Measurements from ENCODE around the gene OBSCN.

OBSCN gene

GRCh38 chr1:228170666-228171065 lies 37.2 kb upstream of the OBSCN start:
- DNase-seq: no peak

DNA sequence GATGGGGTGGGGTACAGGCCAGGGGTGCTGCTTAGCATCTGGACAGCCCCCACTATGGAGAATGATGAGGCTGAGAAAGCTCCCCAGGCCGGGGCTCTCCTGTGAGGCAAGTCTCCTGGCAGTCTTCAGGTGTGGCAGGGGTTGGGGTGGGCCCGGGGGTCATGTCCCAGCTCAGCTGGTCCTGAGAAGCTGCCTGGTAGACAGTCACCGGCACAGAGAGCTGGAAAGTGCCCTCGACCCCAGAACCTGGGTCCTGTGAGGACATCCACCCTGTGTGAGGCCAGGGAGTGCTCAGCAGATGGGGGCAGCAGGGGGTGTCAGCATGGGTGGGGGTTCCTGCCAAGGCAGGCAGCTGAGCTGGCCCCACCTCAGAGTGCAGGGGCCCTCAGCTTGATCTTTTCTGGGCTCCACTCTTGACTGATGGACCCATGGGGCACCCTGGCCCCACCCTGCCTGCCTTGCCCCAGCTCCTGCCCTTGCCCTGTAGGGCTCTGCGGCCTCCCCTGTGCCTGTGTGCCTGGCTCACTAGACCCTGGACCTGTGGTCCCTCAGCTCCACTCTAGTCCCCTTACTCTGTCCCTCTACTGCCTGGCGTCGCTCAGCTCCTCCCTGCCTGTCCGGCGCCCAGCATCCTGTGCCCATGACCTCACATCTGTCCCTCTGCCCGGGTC lies 36.5 kb upstream of the OBSCN start:
- DNase-seq: no peak

GRCh38 chr1:228172591-228173527 lies 35.0 kb upstream of the OBSCN start:
- DNase-seq: no peak

DNA sequence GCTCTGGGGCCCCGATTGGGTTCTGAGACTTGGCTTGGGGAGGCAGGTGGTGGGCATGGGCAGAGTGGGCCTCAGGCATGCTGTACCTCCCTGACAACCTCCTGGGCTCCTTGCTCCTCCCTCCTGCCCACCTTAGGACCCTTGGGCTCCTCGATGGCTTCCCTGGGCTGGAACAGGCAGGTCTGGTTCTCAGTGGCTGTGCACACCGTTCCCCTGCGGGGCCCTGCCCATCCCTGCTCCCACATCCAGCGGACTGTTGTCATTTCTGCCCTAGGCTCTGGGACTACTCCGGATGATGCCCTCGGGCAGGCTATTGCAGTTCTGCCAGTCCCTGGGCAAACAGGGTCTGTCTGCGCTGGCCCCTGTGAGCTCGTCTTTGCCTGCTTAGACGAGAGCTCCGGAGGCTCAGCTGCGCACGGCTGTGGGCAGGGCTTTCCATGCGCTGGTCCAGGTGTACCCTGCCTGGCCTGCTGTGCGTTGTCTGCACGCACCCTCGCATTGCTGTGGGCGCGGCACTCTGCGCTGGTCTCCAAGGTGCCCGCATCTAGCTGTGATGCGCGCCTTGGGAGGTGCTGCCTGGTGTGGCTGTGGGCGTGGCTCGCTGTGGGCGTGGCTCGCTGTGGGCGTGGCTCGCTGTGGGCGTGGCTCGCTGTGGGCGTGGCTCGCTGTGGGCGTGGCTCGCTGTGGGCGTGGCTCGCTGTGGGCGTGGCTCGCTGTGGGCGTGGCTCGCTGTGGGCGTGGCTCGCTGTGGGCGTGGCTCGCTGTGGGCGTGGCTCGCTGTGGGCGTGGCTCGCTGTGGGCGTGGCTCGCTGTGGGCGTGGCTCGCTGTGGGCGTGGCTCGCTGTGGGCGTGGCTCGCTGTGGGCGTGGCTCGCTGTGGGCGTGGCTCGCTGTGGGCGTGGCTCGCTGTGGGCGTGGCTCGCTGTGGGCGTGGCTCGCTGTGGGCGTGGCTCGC lies 34.0 kb upstream of the OBSCN start:
- peak; percentile 41 for DNase-seq

DNA sequence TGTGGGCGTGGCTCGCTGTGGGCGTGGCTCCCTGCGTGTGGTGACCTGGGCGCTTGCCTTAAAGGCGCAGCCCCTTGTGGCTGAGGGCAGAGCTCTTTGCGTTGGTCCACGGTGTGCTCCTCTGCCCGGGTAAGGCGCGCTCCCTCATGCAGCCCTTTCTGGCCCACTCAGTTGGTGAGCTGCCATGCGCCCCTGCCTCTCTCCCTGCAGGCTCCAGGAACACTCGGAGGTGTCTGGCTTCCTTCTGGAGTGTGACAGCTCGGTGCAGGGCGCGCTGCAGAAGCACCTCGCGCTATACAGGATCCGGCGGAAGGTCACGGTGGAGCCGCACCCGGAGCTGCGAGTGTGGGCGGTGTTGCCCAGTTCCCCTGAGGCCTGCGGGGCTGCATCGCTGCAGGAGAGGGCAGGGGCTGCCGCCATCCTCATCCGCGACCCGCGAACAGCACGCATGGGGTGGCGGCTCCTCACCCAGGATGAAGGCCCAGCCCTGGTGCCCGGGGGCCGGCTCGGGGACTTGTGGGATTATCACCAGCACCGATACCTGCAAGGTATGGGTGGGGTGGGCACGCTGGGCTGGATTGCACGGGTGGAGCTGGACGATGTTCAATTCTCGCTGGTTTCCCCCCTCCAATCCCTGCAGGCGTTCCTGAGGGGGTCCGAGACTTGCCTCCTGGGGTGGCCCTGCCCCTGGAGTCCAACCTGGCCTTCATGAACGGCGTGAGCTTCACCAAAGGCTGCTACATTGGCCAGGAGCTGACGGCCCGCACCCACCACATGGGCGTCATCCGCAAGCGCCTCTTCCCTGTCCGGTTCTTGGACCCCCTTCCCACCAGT lies 33.1 kb upstream of the OBSCN start:
- peak; percentile 54 for DNase-seq

- DNase-seq: no peak
Measured at GRCh38 chr1:228175316-228176023, 32.4 kb upstream of the OBSCN start.

- DNase-seq: no peak
Measured at GRCh38 chr1:228176024-228176395, 31.8 kb upstream of the OBSCN start.

GRCh38 chr1:228176461-228177182 lies 31.2 kb upstream of the OBSCN start:
- no peak for DNase-seq

DNA sequence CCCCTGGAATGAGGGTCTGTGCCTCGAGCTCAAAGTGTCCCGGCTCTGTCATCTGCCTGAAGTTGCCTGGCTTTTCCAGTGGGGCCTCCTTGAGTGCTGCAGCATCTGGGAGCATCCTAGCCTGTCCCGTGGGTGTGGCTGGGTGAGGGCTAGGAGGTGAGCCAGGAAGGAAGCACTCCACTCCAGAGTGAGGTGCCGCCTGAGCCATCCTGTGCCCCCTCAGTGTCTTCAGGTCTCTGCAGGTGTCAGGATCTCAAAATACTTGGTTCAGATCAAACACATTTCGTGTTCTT lies 30.7 kb upstream of the OBSCN start:
- DNase-seq: no peak

- no peak for DNase-seq
Measured at GRCh38 chr1:228177721-228178710, 29.8 kb upstream of the OBSCN start.

DNA sequence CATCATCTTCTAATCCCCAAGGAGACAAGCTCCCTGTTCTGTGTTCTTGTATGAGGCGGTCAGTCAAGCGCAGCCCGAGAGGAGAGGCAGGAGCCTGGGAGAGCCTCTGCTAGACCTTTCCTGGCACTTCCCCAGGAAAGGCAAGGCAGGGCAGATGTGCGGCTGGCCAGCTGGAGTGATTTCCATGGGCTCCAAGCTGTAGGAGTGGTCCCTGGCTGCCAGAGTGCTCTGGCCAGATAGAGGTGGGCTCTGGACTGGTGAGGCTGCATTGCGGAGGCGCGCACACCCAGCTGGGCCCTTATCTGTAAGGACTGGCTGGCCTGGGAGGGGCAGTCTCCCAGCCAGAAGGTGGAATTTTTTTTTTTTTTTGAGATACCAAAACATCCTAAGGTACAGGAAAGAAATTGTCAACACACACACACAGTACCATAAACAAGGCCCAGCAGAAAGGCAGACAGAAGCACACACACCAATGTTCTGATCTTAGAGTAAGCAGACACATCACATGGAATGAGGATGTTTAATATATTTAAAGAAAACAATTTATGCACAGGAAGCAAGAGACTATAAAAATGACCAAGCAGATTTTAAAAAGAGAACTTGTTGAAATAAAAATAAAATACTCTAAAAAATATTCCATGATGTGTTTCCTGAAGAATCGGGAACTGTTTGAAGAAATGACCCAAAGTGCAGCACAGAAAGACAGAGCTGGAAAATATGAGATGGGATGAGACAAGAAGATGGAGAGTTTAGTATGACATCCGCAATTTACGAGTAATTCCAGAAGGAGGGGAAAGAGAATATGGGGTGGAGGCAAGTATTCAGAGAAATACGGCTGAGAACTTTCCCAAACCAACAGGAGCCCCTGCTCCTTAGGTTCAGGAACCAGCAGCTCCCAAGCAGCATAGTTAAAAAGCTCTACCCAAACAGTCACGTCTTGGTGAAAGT lies 28.8 kb upstream of the OBSCN start:
- peak; percentile 94 for DNase-seq

DNA sequence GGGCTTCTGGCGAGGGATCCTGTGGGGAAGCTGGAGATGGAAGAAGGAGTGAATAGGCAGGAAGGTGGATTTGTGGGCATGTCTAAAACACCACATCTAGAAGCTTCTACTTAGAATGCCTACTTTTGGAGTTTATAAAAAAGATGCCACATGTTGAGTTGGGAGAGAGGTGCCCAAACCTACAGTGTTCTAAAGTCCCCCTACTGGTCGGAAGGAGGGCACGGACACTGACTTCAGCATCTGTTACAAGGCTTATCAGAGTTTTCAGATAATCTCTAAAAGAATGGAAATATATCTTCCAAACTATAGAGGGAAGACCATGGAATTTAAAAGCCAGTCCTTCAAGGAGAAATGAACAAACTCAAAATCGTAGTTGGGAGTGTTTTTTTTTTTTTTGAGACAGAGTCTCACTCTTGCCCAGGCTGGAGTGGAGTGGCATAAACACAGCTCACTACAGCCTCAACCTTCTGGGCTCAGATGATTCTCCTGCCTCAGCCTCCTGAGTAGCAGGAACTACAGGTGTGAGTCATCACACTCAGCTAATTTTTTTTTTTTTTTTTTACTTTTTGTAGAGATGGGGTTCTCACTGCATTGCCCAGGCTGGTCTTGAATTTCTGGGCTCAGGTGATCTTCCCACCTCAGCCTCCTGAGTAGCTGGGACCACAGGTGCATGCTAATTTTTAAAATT lies 27.4 kb upstream of the OBSCN start:
- DNase-seq: peak; percentile 70

GRCh38 chr1:228180959-228181644 lies 26.7 kb upstream of the OBSCN start:
- DNase-seq: peak; percentile 67

DNA sequence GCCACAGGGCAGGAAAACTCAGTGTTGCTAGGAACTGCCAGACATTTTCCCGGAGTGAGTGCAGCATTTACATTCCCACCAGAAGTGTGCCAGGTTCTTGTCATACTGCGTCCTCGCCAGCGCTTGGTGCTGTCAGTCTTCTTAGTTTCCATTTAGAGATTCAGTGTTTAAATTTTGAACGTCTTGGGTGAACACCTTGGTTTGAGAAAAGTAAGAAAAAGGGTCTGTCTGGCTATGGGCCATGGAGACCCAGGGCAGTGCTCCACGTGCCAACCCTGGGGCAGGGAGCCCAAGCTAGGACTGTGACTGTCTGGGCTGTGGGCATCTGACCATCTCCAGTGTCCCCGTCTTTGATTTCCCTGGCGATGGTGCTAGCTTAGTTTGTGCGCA lies 26.2 kb upstream of the OBSCN start:
- DNase-seq: no peak

GRCh38 chr1:228182296-228183030 lies 25.4 kb upstream of the OBSCN start:
- no peak for DNase-seq

- no peak for DNase-seq
Measured at GRCh38 chr1:228184152-228184551, 23.7 kb upstream of the OBSCN start.

- no peak for DNase-seq
Measured at GRCh38 chr1:228185641-228185965, 22.2 kb upstream of the OBSCN start.

All from hematopoietic multipotent progenitor cell treated with erythropoietin and hydrocortisone succinate and interleukin-3 and kit ligand, for 8 days (in vitro differentiated cells).